RWPE1 (cell line): ENCODE data around the gene SLC17A2.

Source experiments
- CTCF ChIA-PET: fragments of 350-600 bp; sonication (Branson Sonifier 250); formaldehyde crosslinking; extraction: SDS; loops from one replicate; lab custom pipeline; 2021; lab: Yijun Ruan, JAX
- POLR2A ChIA-PET: fragments of 400-600 bp; formaldehyde crosslinking; extraction: SDS; loops from one replicate; lab custom pipeline; 2020; ENCODE audit warnings: antibody characterized with exemption; ENCODE audit not compliant: low non-redundant PET; lab: Yijun Ruan, JAX
- DNase-seq: peaks from one replicate; pipeline ENCODE4 v3.0.0; 2012; ENCODE audit warnings: low spot score
- H3K27ac ChIP-seq: fragments of 450-650 bp; 2 replicates; pipeline ENCODE4 v1.5.1; 2017
- TF ChIP-seq, protein P1 (sequence below): fragments of 450-650 bp; conservative IDR thresholded peaks from 2 replicates; pipeline ENCODE4 v1.5.1; 2017; ENCODE audit warnings: low read depth, mild to moderate bottlenecking

SLC17A2 gene

DNA sequence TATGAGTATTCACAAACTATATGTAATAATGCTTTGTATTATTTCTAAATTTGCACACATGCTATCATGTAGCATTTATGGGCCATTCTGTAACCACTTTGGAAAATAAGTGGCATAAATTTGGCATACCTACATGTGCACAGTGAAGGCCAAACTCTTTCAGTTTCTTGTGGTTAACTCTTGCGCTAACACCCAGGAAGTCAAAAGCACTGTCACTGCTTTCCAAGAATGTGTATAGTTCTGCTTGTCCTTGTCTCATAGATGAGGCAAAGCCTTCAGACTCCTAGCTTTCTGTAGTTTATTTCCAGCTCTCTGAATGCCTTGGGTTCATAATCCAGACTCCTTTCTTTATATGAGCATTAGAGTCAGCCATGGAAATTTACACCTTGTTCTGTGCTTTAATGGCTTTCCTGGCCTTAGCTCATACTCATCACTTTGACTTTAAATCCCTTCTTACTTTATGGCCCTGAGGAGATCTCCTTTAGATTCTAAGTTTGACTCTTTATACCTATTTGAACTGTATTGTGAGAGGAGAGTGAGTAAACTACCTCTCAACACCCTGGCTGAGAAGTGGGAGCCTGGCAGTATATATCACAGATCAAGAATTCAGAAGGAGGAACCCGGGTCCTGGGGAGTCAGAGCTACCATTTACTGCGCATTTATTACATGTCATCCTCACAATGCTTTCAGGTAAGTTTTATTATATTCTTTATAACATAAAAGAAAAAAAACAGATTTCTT lies 55.5 kb downstream of the SLC17A2 start:
- no peak overlapping the region for H3K27ac ChIP-seq
- POLR2A ChIA-PET, result no interaction called here
- CTCF ChIA-PET, result interaction anchor here (0.6 kb wide), 1 partner anchor 31 kb away, joined by 3 read pairs; no protein-coding TSS in a partner anchor
- TF ChIP-seq, protein P1, sequence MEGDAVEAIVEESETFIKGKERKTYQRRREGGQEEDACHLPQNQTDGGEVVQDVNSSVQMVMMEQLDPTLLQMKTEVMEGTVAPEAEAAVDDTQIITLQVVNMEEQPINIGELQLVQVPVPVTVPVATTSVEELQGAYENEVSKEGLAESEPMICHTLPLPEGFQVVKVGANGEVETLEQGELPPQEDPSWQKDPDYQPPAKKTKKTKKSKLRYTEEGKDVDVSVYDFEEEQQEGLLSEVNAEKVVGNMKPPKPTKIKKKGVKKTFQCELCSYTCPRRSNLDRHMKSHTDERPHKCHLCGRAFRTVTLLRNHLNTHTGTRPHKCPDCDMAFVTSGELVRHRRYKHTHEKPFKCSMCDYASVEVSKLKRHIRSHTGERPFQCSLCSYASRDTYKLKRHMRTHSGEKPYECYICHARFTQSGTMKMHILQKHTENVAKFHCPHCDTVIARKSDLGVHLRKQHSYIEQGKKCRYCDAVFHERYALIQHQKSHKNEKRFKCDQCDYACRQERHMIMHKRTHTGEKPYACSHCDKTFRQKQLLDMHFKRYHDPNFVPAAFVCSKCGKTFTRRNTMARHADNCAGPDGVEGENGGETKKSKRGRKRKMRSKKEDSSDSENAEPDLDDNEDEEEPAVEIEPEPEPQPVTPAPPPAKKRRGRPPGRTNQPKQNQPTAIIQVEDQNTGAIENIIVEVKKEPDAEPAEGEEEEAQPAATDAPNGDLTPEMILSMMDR, result no peak
- DNase-seq, result no peak

DNA sequence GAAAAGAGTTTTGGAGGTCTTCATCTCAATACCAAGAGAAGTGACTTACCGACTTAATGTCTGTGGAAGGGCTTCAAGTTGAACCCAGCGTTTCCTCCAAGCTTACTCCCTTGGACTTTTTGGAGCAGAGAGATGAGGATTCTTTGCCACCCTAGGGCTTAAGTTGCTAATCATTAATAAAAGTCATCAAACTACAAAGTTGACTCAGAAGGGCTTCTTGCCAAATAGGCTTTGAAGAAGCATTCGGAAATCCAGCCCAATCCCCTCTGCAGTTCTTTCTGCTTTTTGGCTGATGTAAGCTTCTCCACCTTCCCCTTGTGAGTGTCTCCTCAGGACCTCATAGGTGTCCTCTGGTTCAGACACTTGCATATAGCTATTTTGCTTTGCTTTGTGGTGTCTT lies 56.4 kb downstream of the SLC17A2 start, which contains the start of gene SLC17A3:
Gene SLC17A3 (minus strand): TSS at position 126 of the 400 bp plus-strand sequence. CDS start 5,856 bp downstream, outside the sequence.
- ChIA-PET POLR2A (no interaction called here), CTCF (no interaction called here)
- no peak for DNase-seq
- H3K27ac ChIP-seq, result no peak within 1 kb of the TSS
- TF ChIP-seq, protein P1, result no peak

DNA sequence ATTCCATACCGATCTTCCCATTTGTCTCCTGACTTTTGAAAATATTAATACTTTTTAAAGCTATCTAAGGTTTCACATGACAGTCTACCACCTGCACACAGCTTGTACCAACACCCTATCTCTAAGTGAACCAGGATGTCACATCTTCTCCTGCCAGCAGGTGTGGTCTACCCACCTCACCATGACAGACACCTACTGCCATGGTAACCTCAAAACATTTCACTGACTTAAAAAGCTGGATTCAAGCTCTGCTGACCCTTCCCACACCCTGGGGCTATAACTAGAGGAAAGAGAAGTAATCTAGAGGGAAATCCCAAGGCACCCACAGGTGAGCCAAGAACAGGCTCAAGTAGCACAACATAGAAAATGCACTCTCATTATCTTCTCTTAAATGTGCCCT lies 57.7 kb downstream of the SLC17A2 start:
- POLR2A ChIA-PET, result no interaction called here
- H3K27ac ChIP-seq, result no peak overlapping the region
- CTCF ChIA-PET, result no interaction called here
- DNase-seq, result no peak
- TF ChIP-seq, protein P1, result no peak

DNA sequence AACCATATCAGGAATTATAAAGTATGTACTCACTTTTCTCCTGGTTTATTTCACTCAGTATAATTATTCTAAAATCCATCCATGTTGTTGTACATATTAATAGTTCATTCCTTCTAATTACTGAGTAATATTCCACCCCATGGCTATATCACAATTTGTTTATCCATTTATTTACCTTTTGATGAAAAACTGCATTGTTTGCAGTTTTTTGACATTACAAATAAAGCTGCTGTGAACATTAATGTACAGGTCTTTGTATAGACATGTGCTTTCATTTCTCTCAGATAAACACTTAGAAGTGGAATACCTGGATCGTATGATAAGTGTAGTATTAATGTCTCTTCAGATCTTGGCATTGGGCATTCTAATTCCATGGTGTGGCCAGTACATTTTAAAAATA lies 60.7 kb downstream of the SLC17A2 start:
- H3K27ac ChIP-seq, result no peak overlapping the region
- POLR2A ChIA-PET, result no interaction called here
- CTCF ChIA-PET, result interaction anchor here (0.5 kb wide), 1 partner anchor 89 kb away, joined by 5 read pairs; no protein-coding TSS in a partner anchor
- DNase-seq, result no peak
- TF ChIP-seq, protein P1, result no peak

DNA sequence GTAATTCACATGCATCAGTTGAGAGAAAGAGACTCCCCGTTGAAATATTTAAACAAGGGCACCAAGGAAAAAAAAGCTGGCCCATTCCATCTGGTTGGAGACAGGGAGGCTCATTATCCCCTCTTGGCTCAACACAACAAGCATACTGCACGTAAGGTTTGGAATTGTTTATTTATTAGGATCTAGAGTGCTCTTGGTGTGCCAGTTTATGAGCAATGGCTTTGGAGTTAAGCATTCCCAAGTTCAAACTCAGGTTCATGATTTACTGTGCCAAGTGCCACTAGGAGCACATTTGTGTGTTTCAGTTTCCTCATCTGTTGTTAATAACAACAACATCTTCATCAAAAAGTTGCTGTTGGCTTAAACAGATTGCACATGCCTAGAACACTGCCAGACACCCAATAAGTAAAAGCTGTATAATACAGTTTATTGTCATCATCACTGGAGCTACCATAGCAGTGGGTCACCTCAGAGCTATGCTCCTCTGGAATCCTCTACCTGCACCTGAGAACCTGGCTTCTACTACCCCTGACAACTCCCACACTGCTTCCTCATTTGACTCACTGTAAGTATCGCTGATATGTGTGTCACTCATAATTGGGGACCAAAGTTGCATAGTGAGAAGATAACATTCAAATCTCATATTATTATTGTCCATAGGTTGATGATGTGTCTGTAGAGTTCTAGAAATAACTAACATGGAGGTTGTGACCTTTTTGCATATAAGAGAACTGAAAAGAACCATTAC lies 61.9 kb downstream of the SLC17A2 start:
- TF ChIP-seq, protein P1, result no peak
- POLR2A ChIA-PET, result no interaction called here
- CTCF ChIA-PET, result no interaction called here
- DNase-seq, result no peak
- no peak overlapping the region for H3K27ac ChIP-seq

DNA sequence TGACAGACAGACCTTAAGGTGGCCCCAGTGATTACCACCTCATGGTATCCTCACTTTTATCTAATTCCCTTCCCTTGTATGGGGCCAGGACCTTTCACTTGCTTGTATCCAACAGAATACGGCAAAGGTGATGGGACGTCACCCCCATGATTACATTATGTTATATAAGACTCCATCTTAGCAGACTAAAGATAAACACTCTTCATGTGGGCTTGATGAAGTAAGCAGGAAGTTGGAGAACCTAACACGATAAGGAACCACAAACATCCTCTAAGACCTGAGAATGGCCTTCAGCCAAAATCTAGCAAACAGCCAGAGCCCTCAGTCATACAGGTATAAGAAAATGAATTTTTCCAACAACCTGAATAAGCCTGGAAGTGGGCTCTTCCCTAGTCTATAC lies 64.5 kb downstream of the SLC17A2 start:
- no peak overlapping the region for H3K27ac ChIP-seq
- POLR2A ChIA-PET, result no interaction called here
- CTCF ChIA-PET, result no interaction called here

More for the DNA sequence above, 64.5 kb downstream of the SLC17A2 start:
- no peak for DNase-seq
- TF ChIP-seq, protein P1, result no peak
